K562 (cell line): Measurements from ENCODE around the gene FNBP1. TPM values are rescaled to one million over a fixed set of nuclear protein-coding genes. Genes with fewer than 3 reads are reported as not detected.

Experiments used
- ATAC-seq: fragments of 200-7000 bp; cut with Tn5 transposase; 3 replicates; pipeline ENCODE4 v1.9.1; 2020; ENCODE audit warnings: moderate library complexity
- BruUV-seq: library from RNA; stranded (reverse); fragments of 400-500 nt; replicated peaks from 2 replicates; lab custom pipeline; 2021; lab: Mats Ljungman, UMichigan
- CTCF ChIA-PET: fragments of 300-600 bp; formaldehyde crosslinking; extraction: SDS; loops from one replicate; lab custom pipeline; 2021; ENCODE audit warnings: low intra/inter-chr PET ratio; lab: Yijun Ruan, JAX
- POLR2A ChIA-PET: fragments of 300-600, 350-650 bp; sonication (Branson Sonifier 250); formaldehyde crosslinking; extraction: SDS; loops from one replicate; lab custom pipeline; 2021; ENCODE audit warnings: antibody characterized with exemption, inconsistent platforms; lab: Yijun Ruan, JAX
- DNase-seq, 4 experiments: peaks; one replicate each; pipeline versions ENCODE4 v3.0.0 to v3.0.0-alpha.2; 2011 to 2018; ENCODE audit warnings: low spot score in 3 of 4, mixed read lengths in 3 of 4; ENCODE audit errors: extremely low read depth in 1 of 4
- FAIRE-seq: peaks from 2 replicates; lab custom pipeline; 2011; peaks lifted over from hg19 to GRCh38; lab: Jason Lieb, UNC
- H2AFZ ChIP-seq: 2 replicates; pipeline ENCODE4 v1.6.0; 2011; ENCODE audit warnings: low read depth, low read length, control low read depth, inconsistent platforms
- H3K27ac ChIP-seq: fragments of 200-600 bp; 3 replicates; pipeline ENCODE4 v1.8.0; 2011; ENCODE audit warnings: low read depth, mild to moderate bottlenecking, control low read depth, inconsistent platforms, low read length, moderate library complexity, mixed read lengths; ENCODE audit errors: extremely low read depth
- H3K27me3 ChIP-seq, 2 experiments: fragments of 300-600 bp in 1 of 2; 2 replicates in 1 of 2; 3 replicates in 1 of 2; pipeline versions ENCODE4 v1.6.0 to v1.8.0; 2011; ENCODE audit warnings: inconsistent platforms in 2 of 2, low read length in 2 of 2, mild to moderate bottlenecking in 1 of 2, mixed read lengths in 1 of 2, moderate library complexity in 1 of 2; ENCODE audit not compliant: control insufficient read depth in 2 of 2, insufficient read depth in 2 of 2
- H3K36me3 ChIP-seq: fragments of 300-600 bp; 3 replicates; pipeline ENCODE4 v1.8.0; 2011; ENCODE audit warnings: mild to moderate bottlenecking, low read length, inconsistent platforms; ENCODE audit not compliant: control insufficient read depth, insufficient read depth
- H3K4me1 ChIP-seq, 2 experiments: fragments of 200-600 bp in 1 of 2; replicated peaks in 1 of 2; 2 replicates in 1 of 2; 3 replicates in 1 of 2; pipeline versions ENCODE4 v1.5.1 to v1.8.0; 2011; ENCODE audit warnings: inconsistent platforms in 2 of 2, low read length in 2 of 2, mild to moderate bottlenecking in 1 of 2, mixed read lengths in 1 of 2, moderate library complexity in 1 of 2; ENCODE audit not compliant: control insufficient read depth in 2 of 2, insufficient read depth in 2 of 2
- H3K4me2 ChIP-seq: 2 replicates; pipeline ENCODE4 v1.6.1; 2011; ENCODE audit warnings: low read length, control low read depth, inconsistent platforms, mixed read lengths; ENCODE audit not compliant: insufficient read depth
- H3K4me3 ChIP-seq: fragments of 200-600 bp; sonication (generic), shearing (Covaris generic); 2 replicates; pipeline ENCODE4 v1.5.1; 2016; ENCODE audit warnings: control low read depth, inconsistent platforms
- H3K79me2 ChIP-seq: fragments of 200-600 bp; 3 replicates; pipeline ENCODE4 v1.8.0; 2011; ENCODE audit warnings: low read length, inconsistent platforms; ENCODE audit not compliant: control insufficient read depth, insufficient read depth
- H3K9ac ChIP-seq, 2 experiments: 2 replicates each; pipeline versions ENCODE4 v1.6.0 to v1.6.1; 2011; ENCODE audit warnings: low read depth in 2 of 2, low read length in 2 of 2, control low read depth in 1 of 2, inconsistent platforms in 1 of 2, mild to moderate bottlenecking in 1 of 2, mixed read lengths in 1 of 2; ENCODE audit not compliant: insufficient read depth in 1 of 2
- H3K9me1 ChIP-seq: one replicate; pipeline ENCODE4 v1.6.0; 2011; ENCODE audit warnings: inconsistent platforms, mild to moderate bottlenecking, low read length, moderate library complexity; ENCODE audit not compliant: control insufficient read depth, insufficient read depth
- H3K9me3 ChIP-seq: replicated peaks from 2 replicates; pipeline ENCODE4 v1.5.1; 2011; ENCODE audit warnings: low read depth, low read length, inconsistent platforms; ENCODE audit not compliant: control insufficient read depth, insufficient read depth
- H4K20me1 ChIP-seq: replicated peaks from 2 replicates; pipeline ENCODE4 v1.6.1; 2011; ENCODE audit warnings: low read length, inconsistent platforms, mixed read lengths; ENCODE audit not compliant: control insufficient read depth, insufficient read depth
- CEBPG ChIP-seq, 3 experiments: fragments of 200-800 bp in 1 of 3; sonication (Bioruptor generic) in 1 of 3; sonication (generic) in 1 of 3; formaldehyde crosslinking in 1 of 3; IDR thresholded peaks in 2 of 3; conservative IDR thresholded peaks in 1 of 3; 2 replicates each; pipeline versions ENCODE4 v1.6.1 to v1.8.0; 2016 to 2022; ENCODE audit warnings: missing compliant biosample characterization in 2 of 3, missing genetic modification characterization in 2 of 3, mild to moderate bottlenecking in 1 of 3, missing genetic modification reagents in 1 of 3
- HNRNPK ChIP-seq: fragments of 200-400 bp; formaldehyde crosslinking; IDR thresholded peaks from one replicate; pipeline ENCODE4 v1.6.1; 2018; ENCODE audit warnings: mild to moderate bottlenecking, low read depth, low read length; ENCODE audit not compliant: poor library complexity, severe bottlenecking
- MYC ChIP-seq, 2 experiments: fragments of 250-450 bp in 1 of 2; sonication (Bioruptor Pico) in 1 of 2; IDR thresholded peaks; 2 replicates each; pipeline versions ENCODE4 v1.5.1 to v1.6.1; 2012 to 2021; ENCODE audit warnings: low read depth in 2 of 2, borderline replicate concordance in 1 of 2, improper control_type of control experiment in 1 of 2, low read length in 1 of 2, mild to moderate bottlenecking in 1 of 2, moderate library complexity in 1 of 2
- YBX1 ChIP-seq: fragments of 450-650 bp; IDR thresholded peaks from 2 replicates; pipeline ENCODE4 v1.7.1; 2016; ENCODE audit warnings: mild to moderate bottlenecking
- ZBED1 ChIP-seq: IDR thresholded peaks from 2 replicates; pipeline ENCODE4 v1.6.1; 2014
- WGBS: fragments of 100-300 bp; shearing (Covaris generic); methylation state at CpG from one replicate; pipeline ENCODE4 v1.1.6; 2016; ENCODE audit warnings: low coverage, mixed read lengths; ENCODE audit not compliant: insufficient coverage; ENCODE audit errors: missing lambda C conversion rate; 5-methylcytosine and 5-hydroxymethylcytosine counted together
- in situ Hi-C: fragments of 300-500 bp; cut with MboI; formaldehyde crosslinking; loops from 4 replicates; pipeline ENCODE4 v1.15.0; 2018; ENCODE audit warnings: inconsistent platforms, mixed read lengths
- intact Hi-C: fragments of 100-400 bp; cut with micrococcal nuclease; formaldehyde crosslinking; loops from 2 replicates; pipeline ENCODE4 v1.14.2; 2022
- polyA plus RNA-seq, 8 experiments: library from polyadenylated mRNA; depleted of rRNA in 4 of 8; stranded (reverse) in 5 of 8; unstranded in 3 of 8; fragments of >200 nt; fragmentation: Nextera tagmentation in 2 of 8; fragmentation: Illumina TruSeq in 1 of 8; extraction: Ambion mirVana in 2 of 8; extraction: Trizol in 1 of 8; gene quantifications; 2 replicates each; pipeline versions ENCODE4 v1.2.1 to v1.2.3, GENCODE V29; 2011 to 2014; ENCODE audit warnings: inconsistent platforms in 1 of 8, missing spikeins in 1 of 8
- total RNA-seq, 7 experiments: library from RNA; depleted of rRNA in 6 of 7; stranded (reverse); fragments of >200 nt in 6 of 7; fragmentation: Illumina TruSeq in 2 of 7; extraction: Trizol in 2 of 7; gene quantifications; 2 replicates each; pipeline versions ENCODE4 v1.2.1 to v1.2.3, GENCODE V29; 2011 to 2021; ENCODE audit warnings: low replicate concordance in 1 of 7
- TF ChIP-seq, protein P1 (sequence below): fragments of 200-800 bp; sonication (Bioruptor generic); IDR thresholded peaks from 2 replicates; pipeline ENCODE4 v1.6.1; 2017; ENCODE audit warnings: missing genetic modification characterization, missing compliant biosample characterization
- TF ChIP-seq, protein P2 (sequence below): IDR thresholded peaks from 3 replicates; pipeline ENCODE4 v1.6.1; 2011; ENCODE audit warnings: borderline replicate concordance, mild to moderate bottlenecking, moderate library complexity; ENCODE audit not compliant: insufficient read length; ENCODE audit errors: extremely low read depth
- TF ChIP-seq, protein P3 (sequence below): fragments of 450-650 bp; conservative IDR thresholded peaks from 2 replicates; pipeline ENCODE4 v1.6.1; 2016; ENCODE audit warnings: missing genetic modification characterization, low read depth, mild to moderate bottlenecking, control low read depth, missing compliant biosample characterization

Gene FNBP1
- total and polyA plus RNA-seq, 9 of the 15 experiments (the other 6 are each of a cell fraction or from before 2014, with no cell fraction given): 1.8 to 14.9 (median 7.6) TPM

GRCh38 chr9:129889941-129890717, 152.9 kb downstream of the FNBP1 start:
- Histone ChIP-seq H3K27ac (no peak overlapping the region), H3K4me1 (peaks cover 38 to 50% of the 10 kb centered on the region in 2 experiments), H3K9me3 (no peaks in the 10 kb centered on the region), H3K79me2 (peaks cover 11% of the 10 kb centered on the region), H4K20me1 (no peaks in the 10 kb centered on the region), H3K9me1 (no peaks in the 10 kb centered on the region), H2AFZ (no peak overlapping the region), H3K9ac (peak overlapping the region in 1 of 2 experiments; percentile 21; a peak in 1 of 4 replicates), H3K4me2 (no peak overlapping the region), H3K4me3 (no peak overlapping the region), H3K27me3 (no peaks in the 10 kb centered on the region), H3K36me3 (no peaks in the 10 kb centered on the region)
- DNase-seq (no peak), ATAC-seq (no peak), FAIRE-seq (no peak)
- TF ChIP-seq CEBPG (CRISPR knock-in tag; IDR thresholded peaks at IDR 0.05) (no peak), CEBPG (tag; conservative IDR thresholded peaks at IDR 0.05 in 1 of 2, IDR thresholded peaks at IDR 0.05 in 1 of 2) (no peak), HNRNPK (no peak), YBX1 (no peak), ZBED1 (no peak), MYC (IDR thresholded peaks at IDR 0.05; ENCODE audit: low read depth, low read length) (no peak), MYC (CRISPR knock-in tag; IDR thresholded peaks at IDR 0.05; ENCODE audit: borderline replicate concordance, low read depth) (no peak)
- TF ChIP-seq, protein P1, sequence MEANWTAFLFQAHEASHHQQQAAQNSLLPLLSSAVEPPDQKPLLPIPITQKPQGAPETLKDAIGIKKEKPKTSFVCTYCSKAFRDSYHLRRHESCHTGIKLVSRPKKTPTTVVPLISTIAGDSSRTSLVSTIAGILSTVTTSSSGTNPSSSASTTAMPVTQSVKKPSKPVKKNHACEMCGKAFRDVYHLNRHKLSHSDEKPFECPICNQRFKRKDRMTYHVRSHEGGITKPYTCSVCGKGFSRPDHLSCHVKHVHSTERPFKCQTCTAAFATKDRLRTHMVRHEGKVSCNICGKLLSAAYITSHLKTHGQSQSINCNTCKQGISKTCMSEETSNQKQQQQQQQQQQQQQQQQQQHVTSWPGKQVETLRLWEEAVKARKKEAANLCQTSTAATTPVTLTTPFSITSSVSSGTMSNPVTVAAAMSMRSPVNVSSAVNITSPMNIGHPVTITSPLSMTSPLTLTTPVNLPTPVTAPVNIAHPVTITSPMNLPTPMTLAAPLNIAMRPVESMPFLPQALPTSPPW (CRISPR knock-in tag): no peak
- TF ChIP-seq, protein P2, sequence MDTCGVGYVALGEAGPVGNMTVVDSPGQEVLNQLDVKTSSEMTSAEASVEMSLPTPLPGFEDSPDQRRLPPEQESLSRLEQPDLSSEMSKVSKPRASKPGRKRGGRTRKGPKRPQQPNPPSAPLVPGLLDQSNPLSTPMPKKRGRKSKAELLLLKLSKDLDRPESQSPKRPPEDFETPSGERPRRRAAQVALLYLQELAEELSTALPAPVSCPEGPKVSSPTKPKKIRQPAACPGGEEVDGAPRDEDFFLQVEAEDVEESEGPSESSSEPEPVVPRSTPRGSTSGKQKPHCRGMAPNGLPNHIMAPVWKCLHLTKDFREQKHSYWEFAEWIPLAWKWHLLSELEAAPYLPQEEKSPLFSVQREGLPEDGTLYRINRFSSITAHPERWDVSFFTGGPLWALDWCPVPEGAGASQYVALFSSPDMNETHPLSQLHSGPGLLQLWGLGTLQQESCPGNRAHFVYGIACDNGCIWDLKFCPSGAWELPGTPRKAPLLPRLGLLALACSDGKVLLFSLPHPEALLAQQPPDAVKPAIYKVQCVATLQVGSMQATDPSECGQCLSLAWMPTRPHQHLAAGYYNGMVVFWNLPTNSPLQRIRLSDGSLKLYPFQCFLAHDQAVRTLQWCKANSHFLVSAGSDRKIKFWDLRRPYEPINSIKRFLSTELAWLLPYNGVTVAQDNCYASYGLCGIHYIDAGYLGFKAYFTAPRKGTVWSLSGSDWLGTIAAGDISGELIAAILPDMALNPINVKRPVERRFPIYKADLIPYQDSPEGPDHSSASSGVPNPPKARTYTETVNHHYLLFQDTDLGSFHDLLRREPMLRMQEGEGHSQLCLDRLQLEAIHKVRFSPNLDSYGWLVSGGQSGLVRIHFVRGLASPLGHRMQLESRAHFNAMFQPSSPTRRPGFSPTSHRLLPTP: no peak
- TF ChIP-seq, protein P3, sequence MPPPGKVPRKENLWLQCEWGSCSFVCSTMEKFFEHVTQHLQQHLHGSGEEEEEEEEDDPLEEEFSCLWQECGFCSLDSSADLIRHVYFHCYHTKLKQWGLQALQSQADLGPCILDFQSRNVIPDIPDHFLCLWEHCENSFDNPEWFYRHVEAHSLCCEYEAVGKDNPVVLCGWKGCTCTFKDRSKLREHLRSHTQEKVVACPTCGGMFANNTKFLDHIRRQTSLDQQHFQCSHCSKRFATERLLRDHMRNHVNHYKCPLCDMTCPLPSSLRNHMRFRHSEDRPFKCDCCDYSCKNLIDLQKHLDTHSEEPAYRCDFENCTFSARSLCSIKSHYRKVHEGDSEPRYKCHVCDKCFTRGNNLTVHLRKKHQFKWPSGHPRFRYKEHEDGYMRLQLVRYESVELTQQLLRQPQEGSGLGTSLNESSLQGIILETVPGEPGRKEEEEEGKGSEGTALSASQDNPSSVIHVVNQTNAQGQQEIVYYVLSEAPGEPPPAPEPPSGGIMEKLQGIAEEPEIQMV (tag): no peak
- WGBS: 91% methylated on average over 26 of the region's 37 CpGs
- CTCF ChIA-PET: no interaction called here
- no TSS peak for BruUV-seq
- intact Hi-C loops (loop anchor here (5.0 to 10.0 kb wide), 5 partner anchors 67 to 455 kb away; partner anchors contain the start of genes ASB6 and GPR107), in situ Hi-C loops (loop anchor here (10.0 kb wide), 1 partner anchor 1565 kb away; the partner anchor contains the start of genes COQ4 and TRUB2)
- POLR2A ChIA-PET: no interaction called here
